ENCODE data around the gene UBXN4.
"Not testable (repeated sequence)": the region's sequence is repeated elsewhere in the genome, so short reads cannot be mapped to it uniquely, and the experiment has no call there.

Gene UBXN4

GRCh38 chr2:135741395-135742324 lies at the start of gene UBXN4:
Gene UBXN4, plus strand, starts transcription at chr2:135741855. Its CDS starts 75 bp downstream, at chr2:135741930.
- DNase-seq = peak; percentile 99

DNA sequence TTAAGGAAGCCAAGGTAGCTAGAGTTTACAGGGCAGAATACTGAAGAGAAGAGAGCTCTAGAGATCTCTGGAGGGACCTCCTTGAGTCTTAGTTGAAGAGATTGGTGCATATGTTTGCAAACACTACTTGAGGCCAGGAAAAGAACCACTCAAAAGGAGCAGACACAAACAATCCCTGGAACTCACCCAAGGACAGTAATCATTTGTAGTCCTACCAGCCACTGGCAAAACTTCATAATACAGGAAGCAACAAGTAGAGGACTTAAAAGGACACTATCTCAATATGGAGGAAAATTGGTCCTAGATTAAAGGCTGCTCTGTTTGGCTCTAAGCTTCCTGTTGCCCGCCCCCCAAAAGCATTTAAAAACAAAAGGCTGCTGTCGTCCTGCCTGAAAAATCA lies 46.9 kb upstream of the UBXN4 start:
- no peak for DNase-seq

DNA sequence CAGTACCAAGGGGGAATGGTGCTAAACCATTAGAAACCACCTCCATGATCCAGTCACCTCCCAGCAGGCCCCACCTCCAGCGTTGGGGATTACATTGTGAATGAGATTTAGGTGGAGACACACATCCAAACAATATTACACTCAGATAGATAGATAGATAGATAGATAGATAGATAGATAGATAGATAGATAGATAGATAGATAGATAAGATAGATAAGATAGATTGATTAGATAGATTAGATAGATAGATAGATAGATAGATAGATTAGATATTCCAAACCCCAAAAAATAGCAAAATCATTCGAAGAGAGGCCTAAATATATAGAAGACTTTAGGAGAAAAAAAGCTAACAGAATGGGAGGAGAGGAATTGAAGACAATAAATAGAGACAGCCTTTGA lies 42.8 kb upstream of the UBXN4 start:
- DNase-seq = no peak

- DNase-seq = peak; percentile 49
These were observed 40.2 kb upstream of the UBXN4 start for GRCh38 chr2:135701442-135701841.

GRCh38 chr2:135703300-135703699 lies 38.4 kb upstream of the UBXN4 start:
- DNase-seq = no peak

DNA sequence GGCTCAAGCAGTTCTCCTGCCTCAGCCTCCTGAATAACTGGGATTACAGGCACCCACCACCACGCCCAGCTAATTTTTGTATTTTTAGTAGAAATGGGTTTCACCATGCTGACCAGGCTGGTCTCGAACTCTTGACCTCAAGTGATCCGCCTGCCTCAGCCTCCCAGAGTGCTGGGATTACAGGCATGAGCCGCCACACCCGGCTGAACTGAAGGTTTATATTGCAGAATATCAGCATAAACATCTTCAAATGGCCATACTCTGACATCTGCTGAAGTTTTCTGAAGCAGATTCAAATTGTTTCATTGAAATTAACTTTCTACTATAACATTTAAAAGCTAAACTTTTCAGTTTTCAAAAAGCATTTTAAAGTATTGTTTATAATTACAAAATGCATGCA lies 37.6 kb upstream of the UBXN4 start:
- not testable (repeated sequence) for DNase-seq

GRCh38 chr2:135708159-135708558 lies 33.5 kb upstream of the UBXN4 start:
- DNase-seq = no peak

DNA sequence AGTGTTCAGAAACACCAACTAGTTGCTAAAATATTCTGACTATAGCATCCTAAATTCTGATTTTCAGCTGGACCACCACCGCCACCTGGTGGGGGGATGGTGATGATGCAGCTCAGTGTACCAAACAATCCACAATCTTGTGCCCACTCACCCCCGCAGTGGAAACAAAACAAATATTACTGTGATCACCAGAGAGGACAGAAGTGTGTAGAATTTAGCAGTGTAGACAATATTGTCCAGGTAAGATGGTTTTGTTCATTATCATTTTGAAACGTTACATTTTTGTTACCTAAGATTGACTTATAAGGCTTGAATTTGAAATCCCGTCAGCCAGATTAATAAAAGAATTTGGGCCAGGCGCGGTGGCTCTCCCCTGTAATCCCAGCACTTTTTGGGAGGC lies 31.7 kb upstream of the UBXN4 start:
- DNase-seq = peak; percentile 40

GRCh38 chr2:135715086-135715485 lies 26.6 kb upstream of the UBXN4 start:
- DNase-seq = not testable (repeated sequence)

GRCh38 chr2:135728064-135728743 lies 13.5 kb upstream of the UBXN4 start:
- no peak for DNase-seq

DNA sequence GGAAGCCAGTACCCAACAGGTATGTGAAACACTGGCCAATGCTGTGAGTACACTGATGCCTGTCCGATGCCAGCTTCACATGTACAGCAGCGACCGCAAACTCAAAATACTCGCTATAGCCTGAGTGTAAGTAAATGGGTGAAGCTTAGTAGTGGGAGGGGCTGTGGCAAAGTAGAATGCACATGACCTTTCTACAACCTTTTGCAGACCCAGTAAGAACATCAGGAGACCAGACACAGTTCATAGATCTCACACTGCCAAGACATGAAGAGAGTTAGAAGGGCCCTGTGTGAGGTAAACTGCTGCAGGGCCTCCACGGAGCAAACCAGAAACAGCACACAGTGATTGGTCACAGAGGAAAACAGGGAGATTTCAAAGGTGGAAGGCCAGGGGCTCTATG lies 9.1 kb upstream of the UBXN4 start:
- peak; percentile 1 for DNase-seq

DNA sequence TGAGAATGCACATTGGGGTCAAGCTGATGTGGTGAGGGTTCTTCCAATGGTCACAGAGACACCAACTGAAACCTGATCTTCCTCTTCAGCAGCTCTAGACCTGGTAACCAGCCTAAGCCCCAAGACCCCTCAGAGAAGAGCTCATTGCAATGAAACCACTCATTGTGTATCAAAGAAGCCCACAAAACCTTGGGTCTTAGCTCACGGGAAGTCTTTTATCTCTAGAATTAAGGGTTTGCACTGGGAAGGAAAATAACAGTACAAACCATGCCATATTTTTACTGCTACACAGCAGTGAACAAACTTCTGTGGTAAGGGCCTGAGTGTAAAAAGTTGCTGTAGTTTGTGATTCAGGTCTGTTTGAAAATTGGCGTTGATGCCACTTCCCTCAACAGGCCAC lies 8.6 kb upstream of the UBXN4 start:
- DNase-seq = no peak

GRCh38 chr2:135736546-135736945 lies 5.1 kb upstream of the UBXN4 start:
- DNase-seq = no peak

GRCh38 chr2:135740206-135740605 lies 1.4 kb upstream of the UBXN4 start:
- DNase-seq = no peak

DNA sequence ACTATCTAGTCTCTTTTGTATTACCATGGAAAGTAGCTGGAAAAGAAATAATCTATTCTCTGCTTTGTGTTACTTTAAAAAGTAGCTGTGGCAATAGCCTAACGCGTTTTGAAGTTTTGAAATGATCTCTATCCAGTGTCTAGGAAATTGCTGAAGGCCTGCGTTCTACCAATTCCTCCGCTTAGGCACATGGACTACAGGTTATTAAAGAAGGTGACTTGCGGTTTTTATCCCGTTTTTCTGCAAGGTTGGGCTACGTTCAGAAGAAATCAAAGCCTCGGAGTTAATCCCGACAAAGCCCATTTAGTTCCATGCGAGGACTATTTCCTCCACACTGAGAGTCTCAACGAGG lies 636 bp upstream of the UBXN4 start:
- no peak for DNase-seq

DNA sequence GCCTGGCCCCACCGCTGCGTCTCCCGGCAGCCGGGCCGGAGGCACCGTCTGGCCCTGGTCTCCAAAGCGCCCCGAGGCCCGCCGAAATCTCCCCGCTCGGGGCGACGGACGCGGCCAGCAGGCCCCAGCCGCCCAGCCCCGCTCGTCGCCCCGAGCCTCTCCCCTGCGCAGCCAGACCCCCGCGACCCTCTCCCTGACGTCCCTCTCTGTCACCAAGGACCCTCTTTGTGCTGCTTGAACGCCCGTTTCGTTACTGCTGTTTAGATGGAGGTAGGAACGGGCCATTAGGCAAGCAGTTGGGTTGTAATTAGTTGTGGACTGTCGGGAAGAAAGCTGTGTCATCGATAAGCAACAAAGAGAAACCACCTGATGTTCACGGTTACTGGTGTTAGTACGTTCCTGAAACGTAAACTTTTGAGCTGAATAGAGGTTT lies 686 bp downstream of the UBXN4 start:
- DNase-seq = peak; percentile 55

DNA sequence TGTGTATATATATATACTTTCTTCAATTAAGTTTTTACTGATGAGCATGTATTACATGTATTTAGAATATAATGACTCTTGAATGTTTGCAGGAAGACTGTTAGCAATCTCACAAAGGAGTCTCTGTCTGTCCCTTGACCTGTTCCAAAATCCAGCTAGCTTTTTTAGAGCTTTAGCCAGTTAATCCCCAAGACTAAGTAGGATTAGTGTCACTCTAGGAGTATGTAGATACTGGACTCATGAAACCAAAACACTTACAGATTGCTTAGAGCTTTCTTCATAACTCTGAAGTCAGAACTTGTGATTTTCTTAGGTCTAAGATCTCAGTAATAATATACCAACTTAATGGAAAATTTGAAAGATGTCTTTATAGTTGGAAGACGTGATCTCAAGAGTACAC lies 2.2 kb downstream of the UBXN4 start:
- DNase-seq = no peak

GRCh38 chr2:135744760-135745314 lies 3.2 kb downstream of the UBXN4 start:
- peak; percentile 39 for DNase-seq

DNA sequence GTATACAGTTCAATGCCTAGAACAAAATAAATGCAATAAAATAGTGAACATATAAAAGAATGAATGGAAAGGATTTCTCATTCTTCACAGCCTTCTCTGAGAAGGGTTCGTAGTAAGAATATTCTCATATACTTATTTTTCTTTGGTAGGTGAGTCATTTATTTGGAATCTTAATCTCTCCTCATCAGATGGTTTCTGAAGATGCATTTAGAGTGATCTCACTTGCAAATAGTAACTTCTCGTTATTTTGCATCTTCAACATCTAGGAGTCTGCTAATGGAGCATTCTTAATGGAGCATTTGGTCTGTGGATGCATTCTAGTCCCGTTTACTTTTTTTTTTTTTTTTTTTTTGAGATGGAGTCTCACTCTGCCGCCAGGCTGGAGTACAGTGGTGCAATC lies 3.9 kb downstream of the UBXN4 start:
- DNase-seq = peak; percentile 85

DNA sequence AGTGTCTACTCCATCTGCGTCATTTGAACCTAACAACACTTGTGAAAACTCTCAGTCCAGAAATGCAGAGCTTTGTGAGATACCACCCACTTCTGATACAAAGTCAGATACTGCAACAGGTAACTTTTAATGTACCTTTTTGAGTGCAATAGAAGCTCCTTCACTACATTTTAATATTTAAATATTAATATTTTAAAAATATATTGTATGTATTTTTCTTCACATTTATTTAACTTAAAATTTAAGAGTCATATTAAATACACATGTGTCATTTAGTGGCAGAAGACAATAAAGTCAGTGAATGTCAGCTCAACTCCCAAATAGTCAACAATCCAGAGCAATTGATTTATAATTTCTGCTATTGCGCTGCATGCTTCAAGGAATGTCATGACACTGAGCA lies 13.9 kb downstream of the UBXN4 start:
- no peak for DNase-seq

DNA sequence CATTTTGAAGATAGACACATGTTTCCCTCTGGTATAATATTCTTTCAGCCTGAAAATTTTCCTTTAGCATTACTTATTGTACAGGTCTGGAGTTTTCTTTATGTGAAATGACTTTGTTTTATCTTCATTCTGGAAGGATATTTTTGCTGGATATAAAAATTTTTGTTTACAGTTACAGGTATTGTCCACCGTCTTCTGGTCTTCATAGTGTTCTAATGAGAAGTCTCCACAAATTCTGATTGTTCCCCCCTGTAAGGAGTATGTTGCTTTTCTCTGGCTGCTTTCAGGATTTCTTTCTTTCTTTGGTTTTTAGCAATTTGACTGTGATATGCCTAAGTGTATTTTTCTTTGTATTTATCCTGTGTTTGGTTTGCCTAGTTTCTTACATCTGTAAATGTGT lies 15.0 kb downstream of the UBXN4 start:
- DNase-seq = no peak

DNA sequence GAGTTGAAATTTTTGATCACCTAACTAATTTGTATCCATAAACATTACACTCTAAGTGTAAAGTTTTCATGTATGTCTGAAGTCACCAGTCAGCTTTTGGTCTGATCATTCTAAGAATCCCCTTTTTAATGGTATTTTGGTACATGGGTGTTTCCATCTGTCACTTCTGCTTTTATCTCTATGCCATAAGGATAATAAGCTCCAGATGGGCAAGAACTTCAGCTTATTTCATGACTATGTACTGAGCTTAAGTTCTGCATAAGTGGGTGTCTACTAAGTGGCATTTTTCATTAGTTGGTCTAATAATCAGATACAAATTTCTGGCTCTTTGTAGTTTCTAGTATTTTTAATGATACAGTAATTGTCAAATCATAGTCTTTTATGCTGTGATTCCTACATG lies 20.4 kb downstream of the UBXN4 start:
- DNase-seq = no peak

GRCh38 chr2:135762530-135762929 lies 20.9 kb downstream of the UBXN4 start:
- no peak for DNase-seq

DNA sequence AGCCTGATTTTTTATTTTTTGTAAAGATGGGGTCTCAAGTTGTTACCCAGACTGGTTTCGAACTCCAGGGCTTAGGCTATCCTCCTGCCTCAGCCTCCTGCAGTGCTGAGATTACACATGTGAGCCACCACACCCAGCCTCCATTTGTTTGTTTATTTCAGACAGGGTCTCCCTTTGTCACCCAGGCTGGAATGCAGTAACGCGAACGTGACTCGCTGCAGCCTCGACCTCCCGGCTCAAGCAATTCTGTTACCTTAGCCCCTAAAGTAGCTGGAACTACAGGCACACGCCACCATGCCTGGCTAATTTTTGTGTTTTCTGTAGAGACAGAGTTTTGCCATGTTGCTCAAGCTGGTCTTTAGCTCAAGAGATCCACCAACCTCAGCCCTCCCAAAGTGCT lies 27.2 kb downstream of the UBXN4 start:
- DNase-seq = no peak
